Thyroid gland (tissue), 4 donors: ENCODE results near the gene SOD3. TPM values are rescaled to one million over a fixed set of nuclear protein-coding genes. Genes with fewer than 3 reads are reported as not detected.

Experiments
- DNase-seq, 2 donors: peaks; one replicate each; pipeline ENCODE4 v3.0.0-alpha.2; 2019
- H3K27ac ChIP-seq, 3 donors: fragments of 200-600 bp; sonication (generic); 1 replicate in 2 of 3; 2 replicates in 1 of 3; pipeline ENCODE4 v1.5.1; 2016 to 2019; ENCODE audit warnings: mild to moderate bottlenecking in 1 of 3, moderate library complexity in 1 of 3
- H3K27me3 ChIP-seq: fragments of 200-600 bp; sonication (generic); one replicate; pipeline ENCODE4 v1.5.1; 2019
- H3K36me3 ChIP-seq, 2 donors: fragments of 200-600 bp; sonication (generic); one replicate each; pipeline ENCODE4 v1.5.1; 2016 to 2019
- H3K4me1 ChIP-seq, 2 donors: fragments of 200-600 bp; sonication (generic); one replicate each; pipeline ENCODE4 v1.5.1; 2017 to 2019
- H3K4me3 ChIP-seq, 3 donors: fragments of 200-600 bp; sonication (generic); replicated peaks in 1 of 3; 1 replicate in 2 of 3; 2 replicates in 1 of 3; pipeline ENCODE4 v1.5.1; 2016; ENCODE audit warnings: mild to moderate bottlenecking in 1 of 3
- H3K9me3 ChIP-seq: fragments of 200-600 bp; sonication (generic); one replicate; pipeline ENCODE4 v1.5.1; 2017
- CTCF ChIP-seq, 6 experiments: fragments of 200-600 bp in 3 of 6; fragments of 450-650 bp in 3 of 6; sonication (generic) in 3 of 6; IDR thresholded peaks; one replicate each; pipeline ENCODE4 v1.5.1; 2016 to 2019; ENCODE audit warnings: antibody characterized with exemption in 6 of 6, mild to moderate bottlenecking in 2 of 6, inconsistent platforms in 1 of 6, moderate library complexity in 1 of 6
- POLR2A ChIP-seq, 2 donors: fragments of 450-650 bp; IDR thresholded peaks; one replicate each; pipeline ENCODE4 v1.6.1; 2017; ENCODE audit warnings: antibody characterized with exemption in 2 of 2, mild to moderate bottlenecking in 2 of 2, moderate library complexity in 1 of 2
- WGBS, 2 donors: methylation state at CpG; one replicate each; pipeline ENCODE4 v1.1.5; 2017; 5-methylcytosine and 5-hydroxymethylcytosine counted together
- intact Hi-C: fragments of 100-400 bp; cut with DNase I; formaldehyde crosslinking; loops from one replicate; pipeline ENCODE4 v1.15.1; 2023
- total RNA-seq, 4 donors: library from RNA; depleted of rRNA; stranded (reverse); fragments of >200 nt; gene quantifications; one replicate each; pipeline ENCODE4 v1.2.3, GENCODE V29; 2016

The SOD3 gene
- total RNA-seq, 4 donors from 2014 or later, result 140 to 215 (median 162) TPM

- TF ChIP-seq POLR2A (IDR thresholded peaks at IDR 0.05), result no peak
- no peak for TF ChIP-seq CTCF (IDR thresholded peaks at IDR 0.05)
- Histone ChIP-seq H3K27ac (peak overlapping the region; percentile 70 to 91 (median 90)), H3K27me3 (no peaks in the 10 kb centered on the region), H3K36me3 (no peaks in the 10 kb centered on the region), H3K4me1 (peaks cover 14 to 37% of the 10 kb centered on the region in 2 donors), H3K9me3 (no peaks in the 10 kb centered on the region), H3K4me3 (peak overlapping the region in 1 of 3 donors; percentile 14)
- intact Hi-C loops, result loop anchor here (10.0 kb wide), 1 partner anchor 119 kb away; the partner anchor contains the start of gene CCDC149
- WGBS, 2 donors, result 36 to 39% methylated on average over 9 of the region's 9 CpGs
- DNase-seq, result peak in 1 of 2 donors; percentile 20
Observed at GRCh38 chr4:24795666-24796381, 451 bp downstream of the SOD3 start.

GRCh38 chr4:24796620-24797019 lies 1.2 kb downstream of the SOD3 start:
- no peaks in the 10 kb centered on the region for H3K27me3 ChIP-seq
- H3K36me3 ChIP-seq, result no peaks in the 10 kb centered on the region
- peaks cover 19 to 45% of the 10 kb centered on the region in 2 donors for H3K4me1 ChIP-seq
- peak overlapping the region in 2 of 3 donors; percentile 46 to 90 for H3K27ac ChIP-seq
- no peak for TF ChIP-seq POLR2A (IDR thresholded peaks at IDR 0.05)
- no peak for TF ChIP-seq CTCF (IDR thresholded peaks at IDR 0.05)
- no peak for DNase-seq
- H3K4me3 ChIP-seq, result no peak overlapping the region
- no peaks in the 10 kb centered on the region for H3K9me3 ChIP-seq
- intact Hi-C loops, result loop anchor here (10.0 kb wide), 1 partner anchor 118 kb away; the partner anchor contains the start of gene CCDC149

- Histone ChIP-seq H3K4me3 (no peak overlapping the region), H3K4me1 (peaks cover 19 to 45% of the 10 kb centered on the region in 2 donors), H3K9me3 (no peaks in the 10 kb centered on the region), H3K27me3 (no peaks in the 10 kb centered on the region), H3K27ac (no peak overlapping the region), H3K36me3 (no peaks in the 10 kb centered on the region)
- 76 to 77% methylated on average over 5 of the region's 5 CpGs for WGBS, 2 donors
- intact Hi-C loops, result loop anchor here (10.0 kb wide), 1 partner anchor 117 kb away; the partner anchor contains the start of gene CCDC149
- TF ChIP-seq CTCF (IDR thresholded peaks at IDR 0.05) (no peak), POLR2A (IDR thresholded peaks at IDR 0.05) (no peak)
- no peak for DNase-seq
Observed at GRCh38 chr4:24798036-24798610, 2.8 kb downstream of the SOD3 start.

GRCh38 chr4:24799196-24799543 lies 3.8 kb downstream of the SOD3 start:
- 80 to 82% methylated on average over 7 to 13 of the region's 13 CpGs for WGBS, 2 donors
- peaks cover 18 to 42% of the 10 kb centered on the region in 2 donors for H3K4me1 ChIP-seq
- DNase-seq, result no peak
- intact Hi-C loops, result loop anchor here (10.0 kb wide), 1 partner anchor 116 kb away; the partner anchor contains the start of gene CCDC149
- no peaks in the 10 kb centered on the region for H3K36me3 ChIP-seq
- no peak overlapping the region for H3K4me3 ChIP-seq
- H3K27me3 ChIP-seq, result no peaks in the 10 kb centered on the region
- no peak for TF ChIP-seq POLR2A (IDR thresholded peaks at IDR 0.05)
- TF ChIP-seq CTCF (IDR thresholded peaks at IDR 0.05), result no peak
- H3K27ac ChIP-seq, result no peak overlapping the region
- no peaks in the 10 kb centered on the region for H3K9me3 ChIP-seq
